SU-DHL-6 (cell line): ENCODE data around the gene AFF3.

ENCODE experiments used
- EZH2phosphoT487 ChIP-seq: fragments of 200-600 bp; sonication (generic), shearing (Covaris generic); conservative IDR thresholded peaks from 2 replicates; pipeline ENCODE4 v1.6.1; 2018; ENCODE audit warnings: mild to moderate bottlenecking, antibody characterized with exemption, low read length, moderate library complexity, mixed read lengths
- TF ChIP-seq, protein P1 (sequence below): fragments of 200-600 bp; sonication (generic); IDR thresholded peaks from one replicate; pipeline ENCODE4 v1.5.1; 2017; ENCODE audit warnings: antibody characterized with exemption, mild to moderate bottlenecking, low read length, moderate library complexity; ENCODE audit not compliant: insufficient read depth, poor library complexity, severe bottlenecking

- TF ChIP-seq, protein P1, sequence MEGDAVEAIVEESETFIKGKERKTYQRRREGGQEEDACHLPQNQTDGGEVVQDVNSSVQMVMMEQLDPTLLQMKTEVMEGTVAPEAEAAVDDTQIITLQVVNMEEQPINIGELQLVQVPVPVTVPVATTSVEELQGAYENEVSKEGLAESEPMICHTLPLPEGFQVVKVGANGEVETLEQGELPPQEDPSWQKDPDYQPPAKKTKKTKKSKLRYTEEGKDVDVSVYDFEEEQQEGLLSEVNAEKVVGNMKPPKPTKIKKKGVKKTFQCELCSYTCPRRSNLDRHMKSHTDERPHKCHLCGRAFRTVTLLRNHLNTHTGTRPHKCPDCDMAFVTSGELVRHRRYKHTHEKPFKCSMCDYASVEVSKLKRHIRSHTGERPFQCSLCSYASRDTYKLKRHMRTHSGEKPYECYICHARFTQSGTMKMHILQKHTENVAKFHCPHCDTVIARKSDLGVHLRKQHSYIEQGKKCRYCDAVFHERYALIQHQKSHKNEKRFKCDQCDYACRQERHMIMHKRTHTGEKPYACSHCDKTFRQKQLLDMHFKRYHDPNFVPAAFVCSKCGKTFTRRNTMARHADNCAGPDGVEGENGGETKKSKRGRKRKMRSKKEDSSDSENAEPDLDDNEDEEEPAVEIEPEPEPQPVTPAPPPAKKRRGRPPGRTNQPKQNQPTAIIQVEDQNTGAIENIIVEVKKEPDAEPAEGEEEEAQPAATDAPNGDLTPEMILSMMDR = no peak
- no peak for TF ChIP-seq EZH2phosphoT487
These were observed 570.9 kb downstream of the AFF3 start for GRCh38 chr2:99571533-99571932.
